GM12891 (cell line): ENCODE data around the gene TRAPPC12.

Experiments
- POLR2AphosphoS5 ChIP-seq: IDR thresholded peaks from 2 replicates; pipeline ENCODE4 v1.6.1; 2011; ENCODE audit warnings: low read depth, low read length, control low read depth
- SPI1 ChIP-seq: IDR thresholded peaks from 2 replicates; pipeline ENCODE4 v1.6.1; 2011; ENCODE audit warnings: low read depth, low read length, control low read depth
- TAF1 ChIP-seq: IDR thresholded peaks from 2 replicates; pipeline ENCODE4 v1.6.1; 2011; ENCODE audit warnings: low read depth, low read length, control low read depth

- TF ChIP-seq POLR2AphosphoS5 (no peak), TAF1 (no peak), SPI1 (no peak)
Observed at GRCh38 chr2:3454802-3455201, 75.3 kb downstream of the TRAPPC12 start.
